GM18870 (cell line): ENCODE measurements around the gene COPE.

ENCODE experiments used
- ATAC-seq: cut with Tn5 transposase; IDR thresholded peaks from one replicate; pipeline ENCODE4 v1.9.1; 2021; ENCODE audit warnings: moderate library complexity; ENCODE audit not compliant: unreplicated experiment

Gene COPE

DNA sequence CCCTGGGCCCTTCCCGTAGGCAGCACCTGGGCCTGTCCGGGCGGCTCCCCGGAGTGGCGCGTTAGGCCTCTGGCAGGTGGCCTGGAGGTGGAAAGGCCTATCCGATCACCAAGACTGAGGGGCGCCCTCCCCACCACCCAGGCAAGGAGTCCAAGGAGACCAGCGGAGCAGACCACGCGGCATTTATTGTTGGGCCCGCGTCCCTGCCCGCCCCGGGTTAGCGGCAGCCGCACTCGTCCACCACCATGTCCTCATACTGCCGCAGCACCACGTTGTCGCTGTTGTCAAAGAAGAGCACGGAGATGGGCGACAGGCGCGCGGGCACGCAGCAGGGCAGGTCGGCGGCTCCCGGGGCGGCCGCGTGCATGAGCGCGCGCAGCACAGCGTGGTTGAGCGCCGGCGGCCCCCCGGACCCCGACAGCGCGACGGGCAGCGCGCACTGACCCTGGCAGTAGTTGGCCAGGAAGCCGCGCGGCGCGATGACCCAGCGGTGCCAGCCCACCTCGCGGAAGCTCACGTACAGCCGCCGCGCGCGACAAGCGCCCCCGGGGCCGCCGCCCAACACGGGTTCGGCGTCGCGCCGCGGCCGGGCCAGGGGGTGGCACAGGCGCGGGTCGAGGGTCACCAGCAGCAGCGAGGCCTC lies 50.7 kb downstream of the COPE start:
- ATAC-seq, result no peak

DNA sequence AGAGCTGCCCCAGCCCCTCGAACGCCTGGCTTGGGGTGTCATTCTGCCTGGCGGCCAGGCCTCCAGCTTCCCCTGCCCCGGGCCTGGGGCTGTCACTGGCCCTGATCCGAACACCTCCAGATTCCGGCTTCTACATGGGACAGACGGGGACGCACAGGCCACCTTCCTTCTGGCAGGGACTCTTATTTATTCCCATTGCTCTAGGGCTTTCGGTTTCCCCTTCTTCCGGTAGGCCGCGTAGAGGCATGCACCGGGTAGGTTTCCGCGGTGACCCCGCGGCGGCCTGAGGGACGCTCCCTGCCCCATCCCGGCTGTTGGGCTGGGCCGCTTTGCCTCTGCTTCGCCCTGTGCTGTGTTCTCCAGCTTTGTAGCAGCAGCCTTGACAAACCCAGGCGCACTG lies 51.4 kb downstream of the COPE start:
- ATAC-seq, result no peak

DNA sequence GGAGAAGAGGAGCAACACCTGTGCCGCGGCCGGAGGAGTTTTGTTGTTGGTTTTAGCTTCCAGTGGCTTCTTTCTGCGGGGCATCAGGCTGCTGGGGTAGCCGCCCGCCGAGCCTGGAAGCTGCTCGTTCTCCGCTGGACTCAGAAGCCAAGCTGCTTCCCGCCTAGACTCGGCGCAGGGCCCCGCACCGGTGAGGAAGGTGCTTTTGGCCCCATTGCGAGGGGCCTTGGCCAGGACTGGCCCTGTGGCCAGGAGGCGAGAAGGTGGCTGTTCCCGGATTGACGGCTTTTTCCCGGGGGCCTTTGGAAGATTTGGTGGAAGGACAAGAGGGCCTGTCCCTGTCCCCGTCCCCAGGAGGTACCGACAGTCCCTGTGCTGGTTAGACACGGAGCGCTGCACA lies 52.0 kb downstream of the COPE start:
- no peak for ATAC-seq

DNA sequence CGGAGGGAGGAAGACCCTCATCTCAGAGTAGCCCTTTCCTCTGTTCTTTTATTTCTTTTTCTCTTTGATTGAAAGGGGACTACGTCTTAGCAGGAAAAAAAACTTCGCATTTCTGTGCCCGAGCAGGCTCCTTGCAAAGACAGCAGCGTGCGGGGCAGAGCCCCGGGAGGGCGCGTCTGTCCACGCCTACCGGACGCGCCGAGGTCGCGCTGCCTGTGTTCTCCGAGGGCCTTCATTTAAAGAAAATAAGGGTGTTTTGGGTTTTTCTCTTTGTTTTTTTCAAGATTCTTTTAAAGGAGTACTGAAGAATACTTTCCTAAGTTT lies 52.4 kb downstream of the COPE start:
- no peak for ATAC-seq

DNA sequence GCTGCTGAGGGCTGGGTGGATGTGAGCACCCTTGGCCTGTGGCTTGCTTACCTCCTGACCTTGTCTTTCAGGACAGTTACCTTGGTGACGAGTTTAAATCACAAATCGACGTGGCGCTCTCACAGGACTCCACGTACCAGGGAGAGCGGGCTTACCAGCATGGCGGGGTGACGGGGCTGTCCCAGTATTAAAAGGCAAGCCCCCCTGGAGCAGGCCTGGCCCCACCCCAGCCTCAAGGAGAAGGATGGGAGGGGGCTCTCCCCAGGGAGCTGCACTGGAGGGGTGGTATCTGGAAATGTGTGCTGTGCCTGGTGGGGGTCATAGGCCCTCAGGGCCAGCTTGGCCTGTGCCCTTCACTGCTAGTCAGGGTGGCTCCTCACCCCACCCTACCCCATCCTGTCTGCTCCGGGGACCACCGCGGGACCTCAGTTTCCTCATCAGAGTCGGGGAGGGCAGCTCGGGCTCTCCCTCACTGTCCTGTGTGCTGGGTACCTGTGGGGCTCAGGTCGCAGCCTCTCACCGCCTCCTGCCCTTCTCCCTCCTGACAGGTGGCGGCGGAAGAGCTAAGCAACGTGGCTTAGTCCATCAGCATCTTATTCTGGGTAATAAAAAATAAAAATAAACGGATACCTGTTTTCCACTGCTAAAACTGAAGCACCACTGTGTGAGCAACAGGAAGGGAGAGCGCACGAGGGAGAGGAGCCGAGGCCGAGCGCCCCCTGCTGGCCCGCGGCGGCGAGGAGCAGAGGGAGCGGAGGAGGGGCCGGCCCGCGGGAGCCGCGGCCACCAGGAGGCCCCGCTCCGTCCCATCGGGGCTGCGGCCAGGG lies 53.0 kb downstream of the COPE start:
- no peak for ATAC-seq

DNA sequence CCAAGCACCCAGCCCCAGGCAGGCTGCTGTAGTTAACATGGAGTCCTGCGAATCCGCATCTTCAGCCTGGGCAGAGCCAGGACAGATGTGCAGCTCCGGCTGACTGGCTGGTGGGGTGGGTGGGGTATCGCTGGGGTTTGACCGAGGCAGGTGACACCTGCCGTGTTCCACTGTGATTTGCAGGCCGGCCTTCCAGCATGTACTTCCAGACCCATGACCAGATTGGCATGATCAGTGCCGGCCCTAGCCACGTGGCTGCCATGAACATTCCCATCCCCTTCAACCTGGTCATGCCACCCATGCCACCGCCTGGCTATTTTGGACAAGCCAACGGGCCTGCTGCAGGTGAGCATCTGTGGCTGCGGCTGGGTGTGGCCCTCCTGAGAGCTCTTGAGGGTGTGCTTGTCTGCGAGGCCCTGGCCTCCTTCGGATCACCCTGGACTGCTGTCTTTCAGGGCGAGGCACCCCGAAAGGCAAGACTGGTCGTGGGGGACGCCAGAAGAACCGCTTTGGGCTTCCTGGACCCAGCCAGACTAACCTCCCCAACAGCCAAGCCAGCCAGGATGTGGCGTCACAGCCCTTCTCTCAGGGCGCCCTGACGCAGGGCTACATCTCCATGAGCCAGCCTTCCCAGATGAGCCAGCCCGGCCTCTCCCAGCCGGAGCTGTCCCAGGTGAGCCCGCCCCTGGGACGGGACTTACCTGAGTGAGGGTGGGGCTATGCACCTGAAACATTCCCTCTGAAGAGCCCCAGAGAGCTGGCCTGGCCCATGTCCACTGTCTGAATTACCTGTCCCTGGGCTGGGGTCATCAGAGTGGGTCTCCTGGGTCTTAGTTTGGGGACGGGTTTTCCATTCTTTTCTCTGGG lies 53.8 kb downstream of the COPE start:
- no peak for ATAC-seq

DNA sequence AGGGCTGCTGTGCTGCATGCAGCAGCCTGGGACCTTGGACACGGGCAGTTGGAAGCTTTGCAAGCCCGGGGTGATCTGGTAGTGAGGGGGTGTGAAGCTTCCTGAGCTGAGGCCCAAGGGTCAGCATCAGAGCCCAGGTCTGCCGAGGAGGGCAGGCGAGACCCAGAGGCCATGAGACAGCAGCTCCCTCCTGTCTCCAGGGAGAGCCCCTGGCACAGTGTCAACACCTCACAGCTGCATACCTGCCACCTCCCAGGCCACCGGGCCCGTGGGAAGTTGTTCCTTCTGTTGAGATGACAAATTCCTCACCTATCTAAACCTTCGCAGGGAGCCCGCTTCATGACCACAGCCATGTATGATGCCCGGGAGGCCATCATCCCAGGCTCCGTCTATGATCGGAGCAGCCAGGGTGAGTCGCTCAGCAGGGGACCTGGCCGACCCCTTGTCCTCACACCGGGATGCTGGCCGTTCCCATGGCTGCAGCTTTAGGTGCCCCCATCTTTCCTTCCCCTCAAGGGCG lies 55.3 kb downstream of the COPE start:
- ATAC-seq, result no peak

DNA sequence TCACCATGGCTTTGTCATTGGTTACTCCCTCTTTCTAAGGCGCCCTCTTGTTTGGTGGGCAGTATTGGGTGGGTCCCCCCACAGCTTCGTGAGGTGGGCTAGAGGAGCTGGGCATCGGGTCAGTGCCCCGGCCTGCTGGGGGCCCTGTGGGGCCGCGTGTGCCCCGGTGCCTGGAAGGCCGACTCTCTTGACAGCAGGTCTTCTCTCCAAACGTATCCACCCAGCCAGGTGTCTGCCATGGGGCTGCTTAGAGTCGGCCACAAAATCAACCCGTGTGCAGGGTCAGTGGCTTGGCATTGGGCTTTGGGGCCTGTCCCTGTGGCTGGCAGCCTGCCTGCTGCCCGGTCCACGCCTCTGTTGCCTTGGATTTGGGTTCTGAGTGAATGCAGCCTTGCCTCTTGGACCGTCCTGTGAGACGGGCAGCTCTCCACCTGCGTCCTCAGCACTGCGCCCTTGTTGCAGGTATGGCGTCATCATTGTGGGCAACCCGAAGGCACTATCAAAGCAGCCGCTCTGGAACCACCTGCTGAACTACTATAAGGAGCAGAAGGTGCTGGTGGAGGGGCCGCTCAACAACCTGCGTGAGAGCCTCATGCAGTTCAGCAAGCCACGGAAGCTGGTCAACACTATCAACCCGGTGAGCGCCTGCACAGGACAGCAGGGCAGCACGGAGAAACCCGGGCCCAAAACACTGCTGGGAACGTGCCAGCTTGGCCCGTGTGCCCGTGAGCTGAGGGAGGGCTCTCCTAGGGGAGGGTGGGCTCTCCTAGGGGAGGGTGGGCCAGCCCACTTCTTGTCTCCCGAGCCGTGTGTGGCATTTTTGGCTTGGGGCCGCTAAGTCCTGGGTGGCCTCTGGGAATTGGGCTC lies 56.0 kb downstream of the COPE start:
- no peak for ATAC-seq

DNA sequence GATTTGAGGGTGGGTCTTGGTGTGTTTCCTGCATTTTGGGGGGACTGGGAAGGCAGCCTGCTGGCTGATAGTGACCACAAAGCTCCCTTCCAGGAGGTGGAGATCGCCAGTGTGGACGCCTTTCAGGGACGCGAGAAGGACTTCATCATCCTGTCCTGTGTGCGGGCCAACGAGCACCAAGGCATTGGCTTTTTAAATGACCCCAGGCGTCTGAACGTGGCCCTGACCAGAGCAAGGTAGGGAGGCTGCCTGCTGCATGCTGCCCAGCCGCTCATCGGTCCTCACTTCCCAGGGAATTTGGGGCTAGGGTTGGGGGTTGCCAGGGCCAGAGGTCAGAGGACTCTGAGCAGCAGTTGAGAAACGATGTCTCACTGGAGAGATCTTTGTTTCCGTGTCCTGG lies 57.3 kb downstream of the COPE start:
- no peak for ATAC-seq

DNA sequence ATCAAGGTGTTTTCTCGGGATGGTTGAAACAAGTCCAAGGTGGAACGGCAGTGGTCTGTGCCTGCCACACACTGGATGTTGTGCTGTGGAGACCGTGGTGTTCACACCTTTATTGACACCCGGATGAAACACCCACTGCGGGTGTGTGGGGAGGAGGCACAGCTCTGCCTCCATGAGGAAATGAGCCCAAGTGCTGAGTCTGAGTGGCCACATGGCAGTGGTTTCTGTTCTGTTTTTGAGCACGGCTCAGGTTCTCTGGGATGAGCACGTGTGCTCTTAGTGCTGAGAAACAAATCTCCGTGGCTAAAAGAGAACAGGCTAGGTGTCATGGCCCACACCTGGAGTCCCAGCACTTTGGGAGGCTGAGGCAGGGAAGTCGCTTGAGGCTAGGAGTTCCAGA lies 58.0 kb downstream of the COPE start:
- ATAC-seq, result no peak

DNA sequence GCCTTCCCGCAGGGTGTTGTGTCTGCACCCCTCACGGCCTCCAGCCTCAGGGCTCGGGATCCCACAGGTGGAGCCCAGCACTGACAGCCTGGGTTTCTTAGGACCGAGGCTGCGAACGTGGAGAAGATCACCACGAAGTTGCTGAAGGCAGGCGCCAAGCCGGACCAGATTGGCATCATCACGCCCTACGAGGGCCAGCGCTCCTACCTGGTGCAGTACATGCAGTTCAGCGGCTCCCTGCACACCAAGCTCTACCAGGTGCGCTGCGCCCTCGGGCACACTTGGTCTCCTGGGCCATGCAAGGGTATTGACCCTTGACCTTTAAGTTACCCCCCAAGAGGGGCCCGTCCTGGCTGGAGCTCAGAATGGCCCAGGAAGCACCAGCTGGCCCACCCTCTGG lies 58.5 kb downstream of the COPE start:
- ATAC-seq, result no peak

DNA sequence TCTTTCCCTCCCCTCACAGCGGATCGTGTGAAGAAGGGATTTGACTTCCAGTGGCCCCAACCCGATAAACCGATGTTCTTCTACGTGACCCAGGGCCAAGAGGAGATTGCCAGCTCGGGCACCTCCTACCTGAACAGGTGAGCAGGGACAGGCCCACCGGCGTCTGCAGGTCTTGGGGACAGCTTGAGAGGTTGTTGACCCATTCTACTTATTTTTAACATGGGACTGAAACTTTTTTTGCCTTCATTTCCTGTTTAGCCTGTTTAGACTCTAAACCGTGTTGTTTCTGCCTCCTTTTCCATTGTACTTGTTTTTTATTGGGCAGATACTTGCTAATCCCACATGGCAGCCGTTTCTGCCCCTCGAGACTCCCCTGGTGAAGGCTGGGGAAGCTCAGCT lies 58.9 kb downstream of the COPE start:
- no peak for ATAC-seq

DNA sequence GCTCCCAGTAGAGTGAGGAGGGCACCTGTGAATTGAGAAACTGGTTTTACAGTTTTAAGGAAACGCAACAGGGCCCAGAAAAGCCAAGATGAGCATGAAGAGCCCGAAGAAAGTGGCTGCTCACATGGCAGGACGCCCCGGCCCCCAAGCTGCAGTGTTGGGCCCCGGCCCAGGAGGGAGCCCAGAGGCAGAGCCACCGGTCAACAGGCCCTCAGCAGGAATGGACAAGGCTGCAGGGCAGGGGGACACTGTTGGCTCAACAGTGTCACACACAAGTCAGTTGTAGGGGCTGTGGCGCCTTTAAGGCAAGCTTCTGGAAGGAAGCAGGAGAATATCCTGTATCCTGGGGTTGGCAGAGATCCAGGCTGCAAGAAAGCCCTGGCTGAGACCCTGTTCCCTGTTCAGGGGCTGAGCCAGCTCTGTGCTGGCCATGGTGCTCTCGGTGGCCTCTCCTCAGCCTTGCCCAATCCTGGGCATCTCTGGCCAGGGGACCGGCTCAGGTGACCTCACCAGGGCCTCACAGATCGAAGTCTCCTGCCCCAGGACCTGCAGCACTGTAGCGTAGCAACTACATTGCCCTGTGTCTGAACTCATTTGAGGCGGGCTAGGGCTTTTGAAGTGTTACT lies 59.4 kb downstream of the COPE start:
- no peak for ATAC-seq

DNA sequence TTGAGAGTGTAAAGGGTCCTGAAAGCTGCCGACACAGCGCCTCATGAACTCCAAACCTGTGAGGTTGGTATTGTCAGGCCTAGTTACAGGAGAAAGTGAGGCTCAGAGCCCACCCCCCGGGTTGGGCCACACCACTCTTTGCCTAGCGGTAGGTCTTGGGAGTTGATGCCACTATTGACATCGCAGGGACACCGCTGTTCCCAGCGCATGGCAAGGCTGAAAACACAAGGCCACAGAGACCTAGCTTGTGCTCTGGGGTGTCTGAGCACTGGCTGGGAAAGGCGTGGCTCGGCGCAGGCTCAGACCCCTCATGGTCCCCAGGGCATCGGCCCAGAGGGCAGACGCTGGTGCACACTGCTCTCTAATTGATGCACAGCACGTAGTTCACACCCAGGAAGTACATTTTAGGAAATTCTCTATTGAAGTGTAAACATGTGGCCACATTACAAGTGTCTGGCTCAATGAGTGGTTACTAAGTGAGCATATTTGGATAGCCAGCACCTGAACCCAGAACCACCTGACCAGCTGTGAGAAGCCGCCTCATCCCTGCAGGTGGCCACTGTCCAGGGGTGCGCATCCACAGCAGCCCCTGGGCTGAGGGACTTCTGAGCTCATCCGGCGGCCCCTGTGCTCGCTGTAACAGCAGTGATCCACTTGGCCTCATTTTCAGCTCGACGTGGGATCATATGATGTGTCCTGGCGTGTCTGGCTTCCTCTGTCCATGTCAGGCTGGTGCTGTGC lies 60.1 kb downstream of the COPE start:
- no peak for ATAC-seq

DNA sequence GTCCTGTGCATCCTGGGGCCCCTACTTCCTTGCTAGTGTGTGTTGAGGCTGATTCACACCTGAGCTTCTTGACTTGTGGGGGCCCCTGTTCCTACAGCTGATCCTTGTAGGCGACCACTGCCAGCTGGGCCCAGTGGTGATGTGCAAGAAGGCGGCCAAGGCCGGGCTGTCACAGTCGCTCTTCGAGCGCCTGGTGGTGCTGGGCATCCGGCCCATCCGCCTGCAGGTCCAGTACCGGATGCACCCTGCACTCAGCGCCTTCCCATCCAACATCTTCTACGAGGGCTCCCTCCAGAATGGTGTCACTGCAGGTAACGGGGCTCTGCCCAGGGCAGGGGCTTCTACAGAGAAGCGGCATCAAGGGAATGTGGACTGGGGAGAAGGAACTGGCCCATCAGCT lies 62.0 kb downstream of the COPE start:
- ATAC-seq, result no peak

DNA sequence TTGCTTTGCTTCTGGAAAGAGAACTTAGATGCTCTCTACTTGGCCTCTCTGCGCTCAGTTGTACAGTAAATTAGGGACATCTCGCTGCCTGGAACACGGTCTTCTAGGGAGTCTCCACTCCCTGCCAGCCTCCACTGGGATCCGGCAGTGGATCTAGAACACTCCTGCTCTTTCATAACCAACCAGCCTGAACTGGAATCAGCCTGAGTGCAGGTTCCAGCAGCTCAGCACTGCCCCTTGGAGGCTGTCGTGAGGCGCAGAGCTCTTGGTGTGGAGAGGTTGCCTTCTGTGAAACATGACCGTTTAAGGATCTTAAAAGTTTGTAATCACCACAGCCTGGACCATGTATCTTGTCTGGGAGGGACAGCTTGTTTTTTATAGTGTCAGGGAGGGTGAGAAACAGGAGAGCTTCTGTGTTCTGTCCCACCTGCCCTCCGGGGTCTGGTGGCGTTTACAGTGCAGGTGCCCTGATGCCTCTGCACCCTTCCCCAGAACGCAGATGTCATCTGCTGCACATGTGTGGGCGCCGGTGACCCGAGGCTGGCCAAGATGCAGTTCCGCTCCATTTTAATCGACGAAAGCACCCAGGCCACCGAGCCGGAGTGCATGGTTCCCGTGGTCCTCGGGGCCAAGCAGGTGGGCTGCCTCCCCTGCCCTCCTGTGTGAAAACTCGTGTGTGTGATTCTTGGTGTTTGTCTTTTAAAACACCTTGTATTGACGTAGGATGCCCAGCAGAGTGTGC lies 62.6 kb downstream of the COPE start:
- no peak for ATAC-seq

DNA sequence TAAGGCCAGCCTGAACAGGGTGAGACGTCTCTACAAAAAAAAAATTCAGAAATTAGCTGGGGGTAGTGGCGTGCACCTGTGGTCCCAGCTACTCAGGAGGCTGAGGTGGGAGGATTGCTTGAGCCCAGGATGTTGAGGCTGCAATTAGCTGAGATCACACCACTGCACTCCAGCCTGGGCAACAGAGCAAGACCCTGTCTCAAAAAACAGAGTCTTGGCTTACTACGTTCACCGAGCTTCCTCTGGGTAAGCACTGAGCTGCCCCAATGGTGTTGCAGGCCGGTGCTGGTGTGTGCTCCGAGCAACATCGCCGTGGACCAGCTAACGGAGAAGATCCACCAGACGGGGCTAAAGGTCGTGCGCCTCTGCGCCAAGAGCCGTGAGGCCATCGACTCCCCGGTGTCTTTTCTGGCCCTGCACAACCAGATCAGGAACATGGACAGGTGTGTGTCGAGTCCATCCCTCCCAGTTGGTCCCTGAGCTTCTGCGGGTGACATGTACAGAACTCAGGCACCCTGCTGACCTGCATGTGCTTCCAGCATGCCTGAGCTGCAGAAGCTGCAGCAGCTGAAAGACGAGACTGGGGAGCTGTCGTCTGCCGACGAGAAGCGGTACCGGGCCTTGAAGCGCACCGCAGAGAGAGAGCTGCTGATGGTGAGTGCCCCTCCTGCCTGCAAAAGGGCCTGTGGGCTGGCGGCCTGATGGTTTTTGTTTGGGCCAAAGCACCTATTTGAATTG lies 63.4 kb downstream of the COPE start:
- ATAC-seq, result no peak

DNA sequence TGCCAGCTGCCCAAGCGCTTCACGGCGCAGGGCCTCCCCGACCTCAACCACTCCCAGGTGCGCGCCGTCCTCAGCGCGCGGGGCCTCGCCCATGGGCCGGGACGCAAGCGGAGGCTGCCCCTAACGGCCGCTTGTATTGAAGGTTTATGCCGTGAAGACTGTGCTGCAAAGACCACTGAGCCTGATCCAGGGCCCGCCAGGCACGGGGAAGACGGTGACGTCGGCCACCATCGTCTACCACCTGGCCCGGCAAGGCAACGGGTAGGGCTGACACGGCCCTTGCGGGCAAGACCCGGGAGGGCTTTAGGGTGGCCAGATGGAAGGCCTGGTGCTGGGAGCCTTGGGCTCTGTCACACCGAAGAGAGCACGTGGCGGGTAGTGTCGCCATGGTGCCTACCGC lies 64.2 kb downstream of the COPE start:
- no peak for ATAC-seq
